Amygdala (tissue), 56 donors: ENCODE results near the gene PTPRD.

ENCODE experiments used
- DNase-seq, 56 donors: peaks; one replicate each; lab custom pipeline; 2025; lab: John Stamatoyannopoulos, UW

PTPRD gene

DNA sequence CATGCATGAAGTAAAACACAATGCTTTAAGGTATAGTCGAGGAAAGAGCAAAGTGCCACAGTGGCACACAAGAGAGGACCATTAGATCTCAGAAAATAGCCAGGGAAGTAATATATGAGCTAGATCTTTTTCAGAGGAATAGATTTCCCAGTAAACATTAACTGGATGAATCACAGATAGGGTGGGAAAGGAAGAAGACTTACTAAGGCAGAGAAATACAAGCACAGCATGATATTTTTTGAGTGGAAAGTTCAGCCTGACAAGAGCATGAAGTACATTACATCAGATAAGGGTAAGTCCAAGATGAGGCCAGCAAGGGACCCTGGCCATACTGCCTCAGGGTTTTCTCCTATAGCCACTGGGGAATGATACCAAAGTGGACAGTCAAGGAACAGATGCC lies 2008.6 kb downstream of the PTPRD start:
- DNase-seq, result no peak

DNA sequence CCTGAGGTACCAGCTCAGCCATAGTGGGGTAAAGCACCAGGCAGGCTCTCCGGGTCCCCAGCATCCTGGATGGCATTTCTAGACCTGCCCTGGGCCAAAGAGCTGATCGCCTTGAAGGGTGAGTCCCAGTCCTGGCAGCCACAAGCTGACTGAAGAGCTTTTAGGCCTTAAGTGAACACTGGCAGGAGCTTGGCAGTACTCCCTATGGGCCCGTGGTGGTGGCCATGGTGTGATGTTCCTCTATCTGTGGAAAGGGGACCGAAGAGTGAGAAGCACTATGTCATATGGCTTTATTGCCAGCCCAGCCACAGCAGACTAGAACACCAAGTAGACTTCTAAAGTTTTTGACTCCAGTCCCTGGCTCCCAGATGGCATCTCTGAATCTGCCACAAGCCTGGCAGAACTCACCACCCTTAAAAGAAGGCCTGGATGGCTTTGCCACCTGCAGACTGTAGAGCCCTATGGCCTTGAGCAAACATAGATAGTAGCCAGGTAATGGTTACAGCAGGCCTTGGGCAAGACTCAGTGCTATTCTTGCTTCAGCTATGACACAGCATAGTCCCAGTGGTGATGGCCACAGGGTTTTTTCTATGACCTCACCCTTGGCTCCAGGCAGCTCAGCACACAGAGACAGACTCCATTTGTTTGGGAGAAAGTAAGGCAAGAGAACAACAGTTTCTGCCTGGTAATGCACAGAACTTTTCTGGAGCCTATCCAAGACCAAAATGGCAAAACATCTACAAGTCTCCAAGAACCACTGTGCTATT lies 2011.7 kb downstream of the PTPRD start:
- peak in 39 of 56 donors; percentile 3 to 80 (median 35) for DNase-seq

DNA sequence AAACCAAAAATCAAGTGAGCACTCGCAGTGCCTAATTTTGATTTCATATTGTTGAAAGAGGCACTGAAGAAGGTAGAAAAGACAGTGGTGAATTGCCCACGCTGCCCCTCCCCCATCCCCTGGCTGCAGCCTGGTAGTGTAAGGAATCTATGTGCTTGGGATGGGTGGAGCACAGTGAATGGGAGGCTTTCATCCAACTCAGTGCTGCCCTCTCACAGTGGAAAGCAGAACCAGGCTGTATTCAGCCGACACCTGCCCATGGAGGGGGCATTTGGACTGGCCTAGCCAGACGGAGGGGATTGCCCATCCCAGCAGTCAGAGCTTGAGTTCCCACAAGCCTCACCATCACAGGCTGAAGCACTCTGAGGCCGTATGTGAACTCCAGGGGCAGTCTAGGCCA lies 2012.9 kb downstream of the PTPRD start:
- DNase-seq, result peak in 6 of 56 donors; percentile 3 to 11 (median 6)

DNA sequence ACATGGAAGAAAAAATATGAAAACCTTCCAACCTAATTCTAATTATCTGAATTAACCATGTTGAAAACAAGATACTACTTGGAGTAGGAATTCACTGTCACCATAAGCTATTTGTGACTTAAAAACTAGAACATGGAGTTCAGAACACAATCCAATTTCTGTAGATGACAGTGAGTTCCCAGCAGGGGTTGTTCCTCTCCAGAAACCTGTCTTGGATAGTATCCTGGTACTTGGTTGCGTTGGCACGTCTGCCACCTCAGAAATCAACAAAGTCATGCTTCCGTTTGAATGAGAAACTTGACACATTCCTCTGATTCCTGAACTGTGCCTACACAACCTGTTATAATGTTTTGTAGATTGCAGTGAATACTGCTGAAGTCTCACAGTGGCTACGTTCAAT lies 2023.3 kb downstream of the PTPRD start:
- no peak for DNase-seq

DNA sequence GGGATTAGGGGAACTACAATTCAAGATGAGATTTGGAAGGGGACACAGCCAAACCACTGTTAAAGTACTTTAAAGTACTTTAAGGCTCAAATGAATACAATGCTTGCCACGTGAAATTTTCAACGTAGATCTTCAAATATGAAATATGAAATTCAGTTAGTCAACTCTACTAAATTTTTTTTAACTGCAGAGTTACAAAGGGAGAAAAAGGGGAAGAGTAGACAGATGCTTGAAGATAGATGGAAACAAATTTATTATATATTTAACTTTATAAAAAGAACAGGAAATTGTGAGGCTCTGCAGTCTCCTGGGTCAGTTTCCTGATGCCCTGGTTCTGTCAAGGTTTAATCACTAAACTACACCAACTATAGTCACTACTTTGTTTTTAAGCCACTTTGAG lies 2027.8 kb downstream of the PTPRD start:
- DNase-seq, result no peak

DNA sequence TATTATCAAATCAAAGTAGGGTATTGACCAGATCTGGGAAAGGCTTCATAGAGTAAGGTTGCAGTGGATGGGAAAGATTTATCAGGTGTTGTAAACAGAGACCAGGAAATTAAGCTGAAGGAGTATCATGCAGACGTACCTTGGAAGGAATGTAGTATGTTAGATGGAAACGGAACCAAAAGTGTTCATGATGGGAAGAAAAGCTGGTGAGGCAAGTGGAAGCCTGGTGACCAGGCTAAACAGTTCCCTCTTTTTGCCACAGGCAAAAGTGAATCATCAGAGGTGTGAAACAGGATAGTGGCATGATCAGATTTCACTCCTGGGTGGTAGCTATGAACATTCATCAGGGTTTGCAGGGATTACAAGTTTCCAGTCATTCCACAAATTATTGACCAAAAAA lies 2033.1 kb downstream of the PTPRD start:
- no peak for DNase-seq

DNA sequence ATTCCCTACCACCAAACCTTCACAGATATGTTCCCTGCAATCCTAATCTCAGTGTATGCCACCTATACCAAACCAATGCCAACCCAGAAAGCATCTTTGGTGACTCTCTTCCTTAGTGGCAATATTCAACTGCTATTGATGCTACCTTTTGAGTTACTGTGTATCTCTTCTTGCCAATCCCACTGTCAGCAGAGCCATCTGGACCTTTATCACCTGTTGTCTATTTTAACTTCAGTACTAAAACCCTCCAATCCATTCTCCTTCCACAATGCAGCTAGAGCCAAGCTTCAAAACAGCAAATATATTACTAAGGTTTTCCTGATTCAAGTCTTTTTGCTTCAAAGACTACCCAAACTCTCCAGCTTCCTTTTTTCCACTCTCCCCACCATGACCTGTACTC lies 2036.1 kb downstream of the PTPRD start:
- DNase-seq, result no peak

DNA sequence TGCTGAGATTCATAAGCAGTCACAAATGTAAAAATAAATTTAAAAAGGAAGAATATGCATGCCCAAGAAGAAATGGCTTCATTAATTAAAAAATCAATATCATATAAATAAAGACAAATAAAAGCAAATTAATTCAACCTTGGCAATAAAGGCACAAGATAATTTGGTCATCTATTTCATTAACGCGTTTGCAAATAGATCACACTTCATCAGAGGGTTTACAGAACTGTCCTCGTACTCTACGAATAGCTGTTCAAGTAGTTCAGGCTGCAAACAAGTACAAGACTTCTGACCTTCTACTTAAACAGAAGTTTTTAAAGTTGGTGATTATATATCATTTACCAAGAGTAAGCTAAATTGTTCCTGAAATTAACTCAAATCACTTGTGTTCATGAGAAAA lies 2038.0 kb downstream of the PTPRD start:
- DNase-seq, result no peak

DNA sequence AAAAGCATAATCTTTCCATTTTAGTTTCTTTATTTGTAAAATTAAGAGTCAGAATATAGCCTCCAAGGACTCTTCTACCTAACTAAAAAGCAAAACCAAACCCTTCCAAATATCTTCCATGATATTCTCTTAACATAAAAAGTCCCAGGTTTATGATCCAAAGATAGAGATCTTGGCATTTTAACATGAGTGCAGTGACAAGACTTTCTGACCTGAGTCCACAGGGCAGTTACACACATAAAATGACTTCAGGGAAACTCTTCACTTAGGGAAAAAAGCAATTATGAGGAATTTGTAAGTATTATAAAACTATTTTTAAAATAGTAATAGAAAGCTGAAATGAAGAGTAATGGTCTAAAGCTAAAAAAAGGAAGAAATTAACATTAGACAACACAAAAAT lies 2040.6 kb downstream of the PTPRD start:
- DNase-seq, result no peak

DNA sequence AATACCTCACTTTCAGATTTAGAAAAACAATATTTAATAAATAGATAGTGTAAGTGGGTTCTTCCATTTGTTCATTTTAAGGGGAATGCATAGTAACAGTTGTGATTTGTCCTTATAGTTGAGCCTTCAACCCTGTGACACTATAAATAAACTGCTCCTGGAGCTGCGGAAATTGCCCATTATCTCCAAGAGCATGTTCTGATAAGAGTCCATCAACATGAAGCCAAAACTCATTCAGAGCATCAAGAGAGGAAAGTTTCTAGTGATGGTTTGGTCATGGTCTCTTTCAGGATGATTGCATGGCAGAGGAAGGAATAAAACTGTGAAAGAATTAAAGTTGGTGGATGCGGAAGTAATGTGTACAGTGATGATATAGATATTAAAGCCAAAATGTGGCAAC lies 2041.2 kb downstream of the PTPRD start:
- no peak for DNase-seq

DNA sequence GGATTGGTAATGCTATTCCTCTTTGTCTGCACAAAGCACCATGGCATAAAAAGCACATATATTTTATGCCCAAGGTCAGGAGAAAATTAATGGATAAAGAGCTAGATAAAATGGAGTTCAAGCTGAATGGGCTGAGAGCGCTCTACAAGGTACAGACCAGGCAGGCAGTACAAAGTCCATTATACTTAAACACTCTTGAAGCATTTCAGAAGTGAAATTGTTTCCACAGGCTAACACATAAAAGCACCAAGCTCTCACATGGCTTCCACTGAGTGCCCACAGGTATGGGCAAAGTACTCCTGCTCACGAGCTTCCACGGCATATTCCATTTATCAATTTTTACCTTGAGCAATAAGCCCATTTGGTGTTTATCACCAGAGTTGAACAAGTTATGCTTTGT lies 2042.0 kb downstream of the PTPRD start:
- no peak for DNase-seq

DNA sequence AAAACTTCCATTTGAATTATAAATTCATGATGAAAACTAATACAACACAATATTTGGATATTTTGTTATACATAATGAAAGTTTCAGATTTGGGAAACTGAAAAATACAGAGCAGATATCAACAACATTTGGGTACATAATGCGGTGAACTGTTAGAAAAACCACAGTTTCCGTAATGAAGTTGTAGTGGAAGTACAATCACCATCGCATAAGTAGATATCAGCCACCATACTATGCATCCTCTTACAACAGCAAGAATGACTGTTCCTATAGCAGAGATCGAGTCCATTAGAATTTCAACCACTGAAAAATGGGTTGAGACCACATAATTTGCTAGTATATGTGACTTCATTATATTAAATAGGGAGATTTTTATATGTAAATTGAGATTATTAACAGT lies 2043.0 kb downstream of the PTPRD start:
- no peak for DNase-seq

DNA sequence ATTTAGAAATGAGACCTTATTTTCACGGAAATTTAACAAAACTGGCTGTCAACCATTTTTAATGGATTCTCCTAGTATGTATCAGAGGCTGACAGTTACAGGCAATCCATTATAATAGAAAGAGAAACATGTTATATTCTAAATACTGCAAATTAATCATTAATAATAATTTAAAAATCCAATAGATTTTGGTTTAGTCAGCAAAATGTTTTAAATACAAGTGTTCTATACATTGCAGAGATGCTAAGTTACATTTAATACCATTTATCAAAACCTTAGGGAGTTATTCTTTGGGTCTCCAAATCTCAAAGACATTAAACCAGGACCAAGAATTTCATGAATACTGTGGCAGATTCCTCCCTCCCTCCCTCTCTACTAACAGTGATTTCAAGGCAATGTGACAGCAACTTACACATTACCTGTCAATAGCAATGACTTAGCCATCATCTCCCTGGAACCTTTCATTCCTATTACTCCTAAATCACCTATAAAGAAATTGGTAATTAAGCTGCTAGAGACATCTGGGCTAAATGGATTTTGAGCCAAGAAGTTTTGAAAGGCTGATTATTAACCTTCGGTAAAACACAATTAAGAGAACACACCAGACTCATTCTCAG lies 2044.7 kb downstream of the PTPRD start:
- no peak for DNase-seq

DNA sequence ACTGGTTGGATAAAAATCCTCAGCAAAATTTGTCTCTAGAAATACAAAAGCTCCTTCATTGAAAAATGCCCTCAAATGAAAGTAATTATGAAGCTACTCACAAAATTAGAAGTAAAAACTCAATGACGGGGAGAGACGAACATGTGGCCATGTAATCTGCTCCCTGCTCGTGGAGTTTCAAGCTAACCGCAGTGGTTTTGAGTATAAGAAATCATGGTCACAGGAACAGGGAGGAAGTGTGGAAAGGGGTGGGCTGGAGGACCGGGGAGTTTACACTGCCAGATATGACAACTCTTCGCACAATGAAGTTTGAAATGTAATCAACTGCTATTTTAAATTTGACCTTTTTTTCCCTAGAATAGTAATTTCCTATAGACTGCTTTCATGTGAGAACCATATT lies 2047.8 kb downstream of the PTPRD start:
- no peak for DNase-seq

DNA sequence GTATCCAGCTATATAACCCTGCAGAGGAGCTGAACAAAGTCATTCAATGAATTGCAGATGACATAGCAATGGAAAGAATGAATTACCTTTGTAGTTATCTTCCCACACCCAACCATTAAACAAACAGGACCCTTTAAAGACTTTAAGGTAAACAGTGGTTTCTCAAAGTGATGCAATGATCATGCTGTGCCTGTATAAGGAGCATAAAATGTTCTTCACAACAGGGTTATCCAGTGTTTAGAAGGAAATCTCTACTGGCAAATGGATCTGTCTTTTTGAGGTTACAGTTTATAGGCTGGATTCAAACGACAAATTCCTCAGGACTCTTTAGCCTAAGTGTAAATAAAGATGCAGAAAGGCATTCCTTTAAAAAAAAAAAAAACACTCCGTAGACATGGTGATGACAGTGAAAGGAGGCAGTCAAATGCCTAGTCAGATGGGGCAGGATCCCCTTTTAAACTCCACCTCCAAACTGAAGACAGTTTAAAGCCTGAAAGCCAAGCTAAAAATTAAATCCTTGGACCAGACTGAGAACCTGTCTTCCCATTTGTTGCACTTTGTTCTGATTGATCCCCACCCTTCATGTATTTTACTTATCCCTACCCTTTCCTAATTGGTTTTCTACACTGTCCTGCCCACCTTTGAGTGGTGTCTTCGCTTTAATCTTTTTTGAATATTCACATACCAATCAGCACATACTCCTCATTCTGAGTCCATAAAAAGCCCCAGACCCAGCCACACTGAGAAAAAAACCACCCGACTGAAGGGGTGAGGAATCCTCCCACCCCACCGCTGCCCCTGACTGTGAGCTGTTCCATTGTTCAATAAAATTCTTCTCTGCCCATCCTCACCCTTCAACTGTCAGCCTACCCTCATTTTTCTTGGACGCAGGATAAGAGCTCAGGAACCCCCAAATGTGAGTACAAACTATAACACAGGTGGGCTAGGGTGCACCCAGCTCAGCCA lies 2052.0 kb downstream of the PTPRD start:
- DNase-seq, result no peak

DNA sequence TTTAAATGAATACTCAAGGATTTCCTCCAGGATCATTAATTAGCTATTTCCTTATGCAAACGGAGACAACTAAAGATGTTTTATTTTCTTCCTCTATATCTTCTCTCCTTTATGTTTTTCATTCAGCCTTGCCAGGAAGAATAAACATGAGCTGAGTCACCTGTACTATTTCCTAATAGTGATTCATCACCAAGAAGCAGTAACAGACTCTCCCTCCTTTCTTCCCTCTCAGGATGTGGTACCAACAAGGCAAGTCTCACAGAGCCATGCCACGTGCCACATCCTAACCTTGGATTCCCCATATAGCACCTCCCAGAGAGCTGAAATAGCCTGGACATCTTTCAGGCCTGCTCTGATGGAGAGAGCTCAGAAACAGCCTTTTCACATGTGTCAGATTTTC lies 2054.6 kb downstream of the PTPRD start:
- no peak for DNase-seq

DNA sequence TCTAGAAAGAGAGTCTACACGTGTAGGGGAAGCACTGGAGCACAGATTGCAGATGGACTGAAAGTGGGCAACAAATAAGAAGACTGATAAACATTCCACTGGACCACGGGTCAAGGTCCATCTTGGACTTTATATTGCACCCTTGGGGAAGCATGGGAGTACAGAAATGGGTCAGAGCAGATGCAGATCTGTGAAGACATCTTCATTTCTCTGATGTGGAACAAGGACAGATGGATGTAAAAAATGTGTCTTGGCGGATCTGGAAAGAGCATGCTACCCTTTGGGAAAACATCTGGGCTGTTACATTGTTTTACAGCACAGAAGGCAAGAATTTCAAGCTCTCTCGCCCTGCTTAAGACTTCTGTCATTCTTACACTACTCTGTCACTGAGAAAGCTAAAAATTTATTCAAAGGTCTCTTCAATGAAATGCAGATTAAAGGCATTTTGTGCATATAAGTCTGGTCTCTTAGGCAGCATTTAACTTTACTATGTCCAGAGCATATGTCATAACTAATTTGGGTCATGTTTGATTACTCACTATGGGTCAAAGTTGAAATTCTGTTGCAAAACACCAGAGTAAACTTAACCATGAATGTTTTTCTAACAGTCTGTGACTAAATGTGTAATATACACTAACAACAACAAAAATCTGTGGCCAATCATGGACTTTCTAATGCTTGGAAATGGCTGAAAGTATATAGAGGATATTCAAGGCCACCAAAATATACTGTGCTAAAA lies 2056.9 kb downstream of the PTPRD start:
- no peak for DNase-seq

DNA sequence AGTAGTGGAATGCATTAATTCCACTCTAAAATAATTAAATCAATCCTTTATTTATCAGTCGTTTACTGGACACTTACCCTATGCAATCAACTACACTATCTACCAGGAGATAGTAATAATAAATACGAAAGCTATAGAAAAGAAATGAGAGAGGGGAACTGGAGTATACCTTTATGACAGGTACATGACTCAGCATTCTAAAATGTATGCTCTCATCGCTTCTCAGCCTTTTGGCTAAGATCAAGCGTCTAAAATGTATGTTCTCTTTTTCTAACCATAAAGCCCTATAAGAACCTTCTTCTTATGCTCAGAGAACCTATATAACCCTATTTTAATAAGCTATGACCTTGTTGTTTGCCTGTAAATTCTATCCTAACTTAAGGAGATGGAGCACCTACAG lies 2059.4 kb downstream of the PTPRD start:
- DNase-seq, result no peak

DNA sequence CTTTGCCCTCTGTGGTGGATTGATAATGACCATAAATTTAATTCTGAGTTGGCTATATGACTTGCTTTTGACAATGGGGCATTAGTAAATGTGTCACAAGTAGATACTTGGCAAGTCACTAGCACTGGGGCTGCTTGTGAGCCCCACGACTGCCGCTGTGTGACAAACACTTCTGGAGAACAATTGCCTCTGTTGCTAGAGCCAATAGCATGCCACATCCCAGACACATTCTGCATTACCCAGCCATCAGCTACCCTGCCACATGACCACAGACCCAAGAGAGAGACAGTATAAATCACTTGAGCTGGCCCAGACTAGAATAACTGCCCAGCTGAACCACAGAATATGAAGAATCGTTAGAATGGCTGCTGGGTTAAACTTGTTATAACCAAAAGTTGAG lies 2060.1 kb downstream of the PTPRD start:
- peak in 42 of 56 donors; percentile 5 to 88 (median 54) for DNase-seq

DNA sequence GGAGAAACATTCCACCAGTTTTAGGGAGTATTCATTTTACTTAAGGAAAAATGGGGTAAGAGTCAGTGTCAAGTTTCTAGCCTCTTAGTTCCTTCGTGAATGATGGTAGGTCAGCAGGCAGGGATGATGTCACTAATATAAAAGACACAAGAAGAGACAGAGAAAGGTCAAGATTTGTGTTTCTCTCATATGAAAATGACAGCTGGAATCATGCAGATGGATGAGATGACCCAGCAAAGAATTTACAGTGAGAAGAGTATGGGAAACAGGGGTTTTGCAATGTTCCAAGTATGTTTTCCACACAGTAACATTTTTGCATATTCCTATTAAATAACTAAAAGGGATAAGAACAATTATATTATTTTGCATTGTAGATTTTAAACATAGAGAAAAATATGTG lies 2063.6 kb downstream of the PTPRD start:
- no peak for DNase-seq

DNA sequence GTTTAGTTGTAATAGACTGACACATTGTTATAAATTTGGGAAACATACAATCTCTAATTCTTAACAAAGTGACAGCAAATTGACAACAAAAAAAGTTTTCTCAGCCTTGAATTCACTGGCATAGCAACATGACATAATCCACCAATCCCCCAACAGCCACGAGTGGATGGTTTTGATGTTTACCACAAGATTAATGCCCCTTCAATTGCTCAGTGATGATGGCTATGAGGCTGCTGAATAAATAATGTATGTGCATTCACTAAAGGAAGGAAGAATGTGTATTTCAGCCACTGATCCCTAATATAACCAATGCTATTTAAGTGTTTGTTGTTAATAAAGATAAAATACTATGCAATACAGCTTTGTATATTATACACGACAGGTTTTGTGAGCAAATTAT lies 2069.6 kb downstream of the PTPRD start:
- no peak for DNase-seq
